Measurements from ENCODE around the gene NR2F6. TPM values are rescaled to one million over a fixed set of nuclear protein-coding genes. Genes with fewer than 3 reads are reported as not detected.

The NR2F6 gene
- polyA plus RNA-seq, 1 donor, result 36.0 TPM

GRCh38 chr19:17263712-17264640 lies 18.3 kb upstream of the NR2F6 start:
- DNase-seq, result no peak

- DNase-seq, result no peak
Observed at GRCh38 chr19:17262557-17262956, 16.8 kb upstream of the NR2F6 start.

GRCh38 chr19:17260842-17261325 lies 15.2 kb upstream of the NR2F6 start:
- DNase-seq, result no peak

- no peak for DNase-seq
Observed at GRCh38 chr19:17259934-17260333, 14.2 kb upstream of the NR2F6 start.

- no peak for DNase-seq
Observed at GRCh38 chr19:17259118-17259780, 13.5 kb upstream of the NR2F6 start.

- DNase-seq, result no peak
Observed at GRCh38 chr19:17256130-17256529, 10.4 kb upstream of the NR2F6 start.

GRCh38 chr19:17255150-17255621 lies 9.5 kb upstream of the NR2F6 start:
- no peak for DNase-seq

DNA sequence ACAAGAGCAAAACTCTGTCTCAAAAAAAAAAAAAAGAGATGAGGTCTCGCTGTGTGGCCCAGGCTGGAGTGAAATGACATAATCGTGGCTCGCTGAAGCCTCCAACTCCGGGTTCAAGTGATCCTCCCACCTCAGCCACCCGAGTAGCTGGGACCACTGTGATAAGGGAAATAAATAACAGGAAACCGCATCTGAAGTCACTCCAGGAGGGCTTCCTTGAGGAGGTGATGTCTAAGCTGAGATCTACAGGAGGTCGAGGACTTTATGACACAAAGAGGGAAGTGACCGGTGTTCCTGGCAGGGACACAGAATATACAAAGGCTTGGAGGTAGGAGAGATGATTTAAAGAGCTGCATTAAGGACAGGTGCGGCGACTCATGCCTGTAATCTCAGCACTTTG lies 8.9 kb upstream of the NR2F6 start:
- DNase-seq, result no peak

DNA sequence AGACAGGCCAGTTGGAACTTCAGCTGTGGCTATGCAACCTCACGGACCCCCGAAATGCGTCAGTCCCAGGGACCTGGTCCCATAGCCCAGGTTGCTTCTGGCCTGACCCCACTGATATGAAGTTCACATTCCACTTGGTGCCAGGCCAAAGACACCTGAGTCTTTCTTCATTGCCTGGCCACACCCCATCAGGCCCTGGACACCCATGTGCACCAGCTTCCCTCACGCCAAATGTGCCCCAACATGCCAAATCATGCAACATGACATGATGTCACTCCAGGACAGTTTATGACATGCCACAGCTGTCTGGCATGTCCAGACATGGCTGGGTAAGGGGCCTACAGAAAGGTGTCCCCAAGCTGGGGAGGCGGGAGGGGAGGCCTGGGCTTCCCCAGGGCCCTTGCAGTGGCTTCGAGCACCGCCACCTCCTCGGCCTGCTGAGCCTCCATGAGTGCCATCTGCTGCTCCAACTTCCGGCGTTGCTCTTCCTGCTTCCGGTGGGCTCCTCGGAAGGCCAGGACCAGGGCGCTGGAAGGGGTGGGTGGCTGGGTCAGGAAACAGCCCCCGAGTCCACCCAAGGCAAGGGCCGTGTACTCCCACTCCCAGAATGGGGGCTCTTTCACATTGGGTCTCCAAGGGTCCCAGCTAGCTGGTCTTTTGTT lies 4.3 kb upstream of the NR2F6 start:
- no peak for DNase-seq

- no peak for DNase-seq
Observed at GRCh38 chr19:17248011-17248776, 2.5 kb upstream of the NR2F6 start.

GRCh38 chr19:17246681-17247425 lies 1.1 kb upstream of the NR2F6 start:
- peak; percentile 75 for DNase-seq

DNA sequence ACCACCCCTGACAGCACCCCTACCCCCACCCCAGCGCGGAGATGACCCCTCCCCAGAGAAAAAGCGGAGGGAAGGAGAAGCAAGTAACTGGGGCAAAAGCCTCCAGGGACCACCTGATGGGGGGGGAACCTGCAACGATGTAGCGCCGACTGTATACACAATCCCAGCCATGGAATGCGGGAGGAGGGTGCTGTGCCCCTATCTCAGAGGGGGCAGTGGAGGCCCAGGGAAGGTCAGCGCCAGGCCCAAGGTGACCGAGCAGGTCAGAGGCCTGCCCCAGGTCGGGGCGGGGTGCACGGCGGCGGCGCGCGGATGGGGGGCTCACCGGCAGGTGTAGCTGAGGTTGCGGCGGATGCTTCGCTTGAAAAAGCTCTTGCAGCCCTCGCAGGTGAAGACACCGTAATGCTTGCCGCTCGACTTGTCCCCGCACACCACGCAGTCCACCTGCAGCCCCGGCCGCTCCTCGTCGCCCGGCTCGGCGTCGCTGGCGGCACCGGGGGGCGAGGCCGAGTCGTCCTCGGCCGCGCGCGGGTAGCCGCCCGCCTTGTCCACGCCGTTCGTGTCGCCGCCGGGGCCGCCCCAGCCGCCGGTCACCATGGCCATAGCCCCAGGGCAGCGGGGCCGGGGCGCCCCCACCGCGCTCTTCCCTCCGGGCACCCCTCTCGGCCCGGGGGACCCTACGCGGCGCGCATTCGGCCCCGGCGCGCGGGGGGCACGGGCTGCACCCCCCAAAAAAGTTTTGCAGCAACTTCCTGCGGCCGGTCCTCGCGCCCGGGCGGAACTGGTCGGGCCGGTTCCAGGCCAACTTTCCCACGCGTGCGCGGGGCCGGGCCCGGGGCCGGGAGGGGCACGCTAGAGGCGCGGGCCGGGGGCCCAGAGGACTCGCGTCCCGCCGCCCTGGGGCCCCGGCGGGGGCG lies 843 bp downstream of the NR2F6 start:
- DNase-seq, result no peak

DNA sequence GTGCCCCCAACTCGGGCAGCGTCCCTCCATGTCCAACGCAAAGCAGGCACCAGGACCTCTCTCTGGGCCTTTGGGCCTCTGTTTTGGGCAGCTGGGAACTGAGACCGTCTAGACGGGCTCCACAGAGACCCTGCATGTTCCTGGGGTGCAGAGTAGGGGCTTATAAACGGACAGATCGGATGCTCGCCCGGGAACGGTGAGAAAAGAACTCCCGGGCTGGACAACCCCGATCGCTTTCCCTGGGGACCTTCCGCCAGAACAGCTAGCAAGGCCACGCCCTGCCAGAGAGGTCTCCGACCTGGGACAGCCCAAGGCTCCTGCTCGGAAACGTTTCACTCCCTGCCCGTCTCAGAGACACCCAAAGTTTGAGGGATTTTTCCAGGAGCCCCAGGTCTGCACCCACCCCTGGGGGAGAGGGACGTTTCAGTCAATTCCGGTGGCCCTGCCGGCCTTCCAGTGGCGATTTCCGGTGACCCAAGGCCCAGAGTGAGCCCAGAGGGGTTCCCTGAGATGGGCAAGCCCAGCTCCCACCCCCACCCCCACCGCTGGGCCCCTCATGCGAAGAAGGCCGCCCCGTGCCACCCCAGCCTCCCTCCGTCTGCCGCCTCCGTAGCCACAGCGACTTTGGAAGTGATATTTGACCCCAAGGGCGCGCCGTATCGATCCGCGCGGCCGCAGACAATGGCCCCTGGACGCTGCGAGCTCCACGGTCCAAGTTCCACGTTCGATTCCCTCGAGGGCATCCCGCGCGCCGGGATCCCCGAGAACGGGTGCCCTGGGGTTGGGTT lies 1.7 kb downstream of the NR2F6 start:
- DNase-seq, result peak; percentile 35

GRCh38 chr19:17243211-17243829 lies 2.4 kb downstream of the NR2F6 start:
- DNase-seq, result no peak

DNA sequence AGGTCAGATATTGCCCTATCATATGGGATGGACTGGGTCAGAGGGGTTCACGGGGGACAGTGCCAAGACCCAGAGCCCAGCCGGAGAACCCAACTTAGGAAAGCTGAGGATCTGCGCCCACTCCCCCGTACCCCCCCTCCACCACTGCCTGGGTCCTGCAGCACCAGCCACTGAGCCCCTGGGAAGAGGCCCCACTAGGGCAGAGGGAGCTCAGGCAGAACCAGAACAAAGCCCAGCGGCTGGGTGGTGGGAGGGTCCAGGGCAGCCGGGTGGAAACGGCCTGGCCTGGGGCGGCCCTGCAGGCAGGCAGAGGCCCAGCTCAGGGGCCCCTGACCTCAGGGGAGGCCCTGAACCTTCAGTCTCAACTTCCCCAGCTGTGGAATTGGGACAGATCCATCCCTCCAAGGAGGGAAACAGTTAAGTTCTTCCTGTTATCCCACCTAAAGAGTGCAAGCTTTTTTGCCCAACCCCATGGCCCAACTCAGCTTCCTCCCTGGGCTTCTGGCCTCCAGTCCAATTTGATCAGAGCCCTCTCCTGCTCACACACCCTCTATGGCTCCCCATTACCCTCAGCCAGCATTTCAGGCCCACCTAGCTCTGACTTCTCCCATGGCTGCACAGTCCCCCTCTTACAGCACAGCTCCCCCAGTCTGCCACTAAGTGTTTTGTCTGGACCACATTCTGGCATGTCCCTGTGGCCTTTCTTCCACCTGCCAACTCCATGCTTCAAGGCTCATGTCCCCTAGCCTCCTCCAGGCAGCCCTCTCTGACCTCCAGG lies 3.1 kb downstream of the NR2F6 start:
- no peak for DNase-seq

DNA sequence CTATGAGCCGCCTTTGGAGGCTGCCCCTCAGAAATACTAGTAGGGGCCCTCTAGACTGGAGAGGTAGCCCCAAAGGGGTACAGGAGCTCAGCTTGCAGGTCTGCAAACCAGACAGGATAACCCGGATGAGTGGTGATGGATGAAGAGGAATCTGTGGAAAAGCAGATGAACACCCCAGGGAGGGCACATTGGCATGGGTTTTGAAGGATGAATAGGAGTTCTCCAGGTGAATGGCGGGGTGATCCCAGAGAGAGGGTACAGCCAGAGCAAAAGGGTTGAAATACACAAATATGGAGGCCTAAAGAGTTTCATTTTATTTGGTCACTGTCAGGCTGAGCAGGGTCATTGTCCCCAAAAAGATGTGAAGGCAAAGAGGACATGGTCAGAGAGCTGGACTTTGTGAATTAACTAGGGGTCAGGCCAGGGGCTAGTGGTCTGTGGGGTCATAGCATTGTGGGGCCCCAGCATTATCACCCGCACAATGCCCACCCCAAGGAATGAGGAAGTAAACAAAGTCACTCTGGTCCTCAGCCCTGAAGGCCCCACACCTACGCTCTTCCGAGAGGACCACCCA lies 4.8 kb downstream of the NR2F6 start:
- DNase-seq, result no peak

- DNase-seq, result no peak
Observed at GRCh38 chr19:17240062-17240752, 5.5 kb downstream of the NR2F6 start.

All from hindlimb muscle (tissue), 1 donor.